HepG2 (cell line): ENCODE measurements around the gene SBNO1. TPM values are rescaled to one million over a fixed set of nuclear protein-coding genes. Genes with fewer than 3 reads are reported as not detected.

Source experiments
- ATAC-seq: fragments of 200-7000 bp; cut with Tn5 transposase; 3 replicates; pipeline ENCODE4 v1.9.1; 2020; ENCODE audit warnings: mild to moderate bottlenecking, moderate library complexity
- BruUV-seq: library from RNA; stranded (reverse); fragments of 400-500 nt; replicated peaks from 2 replicates; lab custom pipeline; 2021; lab: Mats Ljungman, UMichigan
- CTCF ChIA-PET: fragments of 300-600 bp; formaldehyde crosslinking; extraction: SDS; loops from one replicate; lab custom pipeline; 2021; ENCODE audit warnings: low total read pairs, inconsistent platforms, low intra/inter-chr PET ratio; lab: Yijun Ruan, JAX
- POLR2A ChIA-PET: fragments of 350-600 bp; sonication (Branson Sonifier 250); formaldehyde crosslinking; loops from one replicate; lab custom pipeline; 2020; ENCODE audit warnings: antibody characterized with exemption, inconsistent platforms; lab: Yijun Ruan, JAX
- DNase-seq: peaks from one replicate; pipeline ENCODE4 v3.0.0-alpha.2; 2015; ENCODE audit warnings: low spot score
- FAIRE-seq: peaks from 3 replicates; lab custom pipeline; 2011; peaks lifted over from hg19 to GRCh38; lab: Jason Lieb, UNC
- H2AFZ ChIP-seq: one replicate; pipeline ENCODE4 v1.6.1; 2011; ENCODE audit warnings: low read length, inconsistent platforms
- H3K27ac ChIP-seq: fragments of 300-600 bp; 3 replicates; pipeline ENCODE4 v1.8.0; 2011; ENCODE audit warnings: mixed run types, mild to moderate bottlenecking, mixed read lengths, low read length, inconsistent platforms; ENCODE audit not compliant: insufficient read depth; ENCODE audit errors: extremely low read length
- H3K27me3 ChIP-seq, 2 experiments: fragments of 200-600 bp in 1 of 2; 2 replicates in 1 of 2; 3 replicates in 1 of 2; pipeline versions ENCODE4 v1.6.0 to v1.8.0; 2011; ENCODE audit warnings: low read length in 2 of 2, mild to moderate bottlenecking in 2 of 2, moderate library complexity in 2 of 2, inconsistent platforms in 1 of 2; ENCODE audit not compliant: insufficient read depth in 2 of 2, control insufficient read depth in 1 of 2
- H3K36me3 ChIP-seq, 2 experiments: fragments of 200-600 bp in 1 of 2; replicated peaks in 1 of 2; 2 replicates in 1 of 2; 3 replicates in 1 of 2; pipeline versions ENCODE4 v1.5.1 to v1.8.0; 2011; ENCODE audit warnings: low read length in 2 of 2, inconsistent platforms in 1 of 2; ENCODE audit not compliant: insufficient read depth in 2 of 2, control insufficient read depth in 1 of 2
- H3K4me1 ChIP-seq: 2 replicates; pipeline ENCODE4 v1.5.1; 2012; ENCODE audit warnings: low read length, inconsistent platforms; ENCODE audit not compliant: insufficient read depth
- H3K4me2 ChIP-seq: 2 replicates; pipeline ENCODE4 v1.6.0; 2011; ENCODE audit warnings: low read depth, low read length, inconsistent platforms
- H3K4me3 ChIP-seq, 3 experiments: fragments of 200-600 bp in 1 of 3; sonication (generic), shearing (Covaris generic) in 1 of 3; replicated peaks in 1 of 3; 2 replicates each; pipeline ENCODE4 v1.5.1; 2011 to 2016; ENCODE audit warnings: low read length in 3 of 3, inconsistent platforms in 2 of 3, low read depth in 2 of 3, mild to moderate bottlenecking in 2 of 3, control low read depth in 1 of 3, mixed read lengths in 1 of 3; ENCODE audit not compliant: insufficient read depth in 1 of 3
- H3K79me2 ChIP-seq: one replicate; pipeline ENCODE4 v1.6.1; 2011; ENCODE audit warnings: low read length, inconsistent platforms; ENCODE audit not compliant: insufficient read depth
- H3K9ac ChIP-seq: 2 replicates; pipeline ENCODE4 v1.6.0; 2011; ENCODE audit warnings: mild to moderate bottlenecking, low read depth, low read length, inconsistent platforms; ENCODE audit not compliant: insufficient read depth
- H3K9me3 ChIP-seq: 2 replicates; pipeline ENCODE4 v1.5.1; 2012; ENCODE audit warnings: mild to moderate bottlenecking, low read length
- H4K20me1 ChIP-seq: 2 replicates; pipeline ENCODE4 v1.6.0; 2011; ENCODE audit warnings: inconsistent platforms, mild to moderate bottlenecking, low read length, moderate library complexity; ENCODE audit not compliant: insufficient read depth
- AKAP8 ChIP-seq: sonication (generic); formaldehyde crosslinking; IDR thresholded peaks from 2 replicates; pipeline ENCODE4 v1.5.1; 2020; ENCODE audit warnings: mild to moderate bottlenecking, missing genetic modification reagents
- CBFB ChIP-seq: sonication (generic); formaldehyde crosslinking; IDR thresholded peaks from 2 replicates; pipeline ENCODE4 v1.4.0; 2020; ENCODE audit warnings: missing genetic modification reagents
- GRHL1 ChIP-seq: sonication (generic); formaldehyde crosslinking; conservative IDR thresholded peaks from 2 replicates; pipeline ENCODE4 v1.8.0; 2022; ENCODE audit warnings: missing genetic modification reagents
- KDM2A ChIP-seq: sonication (generic); formaldehyde crosslinking; IDR thresholded peaks from 2 replicates; pipeline ENCODE4 v1.4.0; 2020; ENCODE audit warnings: low read depth, missing genetic modification reagents, borderline replicate concordance
- KDM4B ChIP-seq: sonication (generic); formaldehyde crosslinking; IDR thresholded peaks from 2 replicates; pipeline ENCODE4 v1.4.0; 2020; ENCODE audit warnings: missing genetic modification reagents
- KLF11 ChIP-seq: IDR thresholded peaks from 2 replicates; pipeline ENCODE4 v1.6.1; 2016; ENCODE audit warnings: missing compliant biosample characterization
- MATR3 ChIP-seq: sonication (generic); formaldehyde crosslinking; IDR thresholded peaks from 2 replicates; pipeline ENCODE4 v1.4.0; 2020; ENCODE audit warnings: missing genetic modification reagents
- PHF20 ChIP-seq: sonication (generic); formaldehyde crosslinking; IDR thresholded peaks from 2 replicates; pipeline ENCODE4 v1.5.0; 2020; ENCODE audit warnings: mild to moderate bottlenecking, missing genetic modification reagents
- PLSCR1 ChIP-seq: sonication (generic); formaldehyde crosslinking; IDR thresholded peaks from 2 replicates; pipeline ENCODE4 v1.5.0; 2020; ENCODE audit warnings: missing genetic modification reagents, mild to moderate bottlenecking, borderline replicate concordance
- SCMH1 ChIP-seq: sonication (generic); formaldehyde crosslinking; IDR thresholded peaks from 2 replicates; pipeline ENCODE4 v1.9.0; 2021; ENCODE audit warnings: missing genetic modification reagents, mild to moderate bottlenecking, borderline replicate concordance
- SIN3A ChIP-seq: IDR thresholded peaks from 2 replicates; pipeline ENCODE4 v1.6.1; 2011; ENCODE audit warnings: low read depth, mild to moderate bottlenecking, control low read depth, low read length, borderline replicate concordance
- SMAD3 ChIP-seq: sonication (generic); formaldehyde crosslinking; IDR thresholded peaks from 2 replicates; pipeline ENCODE4 v1.4.0; 2020; ENCODE audit warnings: missing genetic modification reagents
- TEAD3 ChIP-seq: optimal IDR thresholded peaks from 2 replicates; pipeline ENCODE3; 2016; ENCODE audit warnings: borderline replicate concordance
- U2AF2 ChIP-seq: fragments of 200-400 bp; formaldehyde crosslinking; IDR thresholded peaks from 2 replicates; pipeline ENCODE4 v1.6.1; 2017; ENCODE audit warnings: low read depth, mild to moderate bottlenecking, low read length
- ZBED4 ChIP-seq: sonication (generic); formaldehyde crosslinking; IDR thresholded peaks from 2 replicates; pipeline ENCODE4 v1.4.0; 2020; ENCODE audit warnings: missing genetic modification reagents, borderline replicate concordance
- ZMYM4 ChIP-seq: sonication (generic); formaldehyde crosslinking; IDR thresholded peaks from 2 replicates; pipeline ENCODE4 v1.8.1; 2023; ENCODE audit warnings: mild to moderate bottlenecking, missing genetic modification reagents
- ZNF205 ChIP-seq: IDR thresholded peaks from 2 replicates; pipeline ENCODE4 v1.6.1; 2018; ENCODE audit warnings: missing biosample characterization, missing genetic modification reagents
- ZNF225 ChIP-seq: sonication (generic); formaldehyde crosslinking; IDR thresholded peaks from 2 replicates; pipeline ENCODE4 v1.4.0; 2020; ENCODE audit warnings: mild to moderate bottlenecking, missing genetic modification reagents
- ZSCAN29 ChIP-seq: sonication (generic); formaldehyde crosslinking; conservative IDR thresholded peaks from 2 replicates; pipeline ENCODE4 v1.4.0; 2020; ENCODE audit warnings: mild to moderate bottlenecking, missing genetic modification reagents
- WGBS: methylation state at CpG from one replicate; pipeline ENCODE4 v1.1.6; 2017; ENCODE audit warnings: low lambda C conversion rate; 5-methylcytosine and 5-hydroxymethylcytosine counted together
- in situ Hi-C: cut with HindIII; loops from 2 replicates; pipeline ENCODE4 v1.10.0; 2017; ENCODE audit warnings: low pct_unique_long_range_greater_than_20kb; ENCODE audit not compliant: extremely low pct_ligation_motif_present
- intact Hi-C: fragments of 100-400 bp; cut with micrococcal nuclease; formaldehyde crosslinking; loops from one replicate; pipeline ENCODE4 v1.10.0; 2022; ENCODE audit not compliant: unreplicated experiment
- polyA plus RNA-seq, 8 experiments: library from polyadenylated mRNA; depleted of rRNA in 3 of 8; stranded (reverse) in 7 of 8; unstranded in 1 of 8; fragments of >200 nt; fragmentation: Illumina TruSeq in 4 of 8; extraction: Trizol in 4 of 8; gene quantifications; 2 replicates each; pipeline versions ENCODE4 v1.2.1 to v1.2.3, GENCODE V29; 2011 to 2016; ENCODE audit warnings: low read depth in 4 of 8, missing spikeins in 1 of 8, mixed read lengths in 1 of 8; ENCODE audit not compliant: insufficient read depth in 1 of 8
- total RNA-seq, 5 experiments: library from RNA; depleted of rRNA; stranded (reverse); fragments of >200 nt; fragmentation: Illumina TruSeq; extraction: Trizol; gene quantifications; 2 replicates each; pipeline ENCODE4 v1.2.3, GENCODE V29; 2016; ENCODE audit warnings: low read depth in 1 of 5
- TF ChIP-seq, protein P1 (sequence below): sonication (generic); formaldehyde crosslinking; IDR thresholded peaks from 2 replicates; pipeline ENCODE4 v1.8.1; 2023; ENCODE audit warnings: mild to moderate bottlenecking, moderate library complexity, missing genetic modification reagents

SBNO1 gene
- total and polyA plus RNA-seq, 2 of the 13 experiments (the other 11 are each of a cell fraction or from before 2014, with no cell fraction given): 10.9 to 40.2 TPM

GRCh38 chr12:123336530-123336929 lies 28.1 kb downstream of the SBNO1 start:
- ChIA-PET CTCF (no interaction called here), POLR2A (no interaction called here)
- H3K27ac ChIP-seq: no peak overlapping the region
- intact Hi-C loops (no loop called here), in situ Hi-C loops (no loop called here)
- H3K27me3 ChIP-seq: no peaks in the 10 kb centered on the region
- ATAC-seq (no peak), FAIRE-seq (no peak), DNase-seq (no peak)
- no peaks in the 10 kb centered on the region for H3K79me2 ChIP-seq
- no peaks in the 10 kb centered on the region for H3K9me3 ChIP-seq
- H3K4me1 ChIP-seq: no peaks in the 10 kb centered on the region
- H3K4me3 ChIP-seq: no peak overlapping the region
- H3K9ac ChIP-seq: no peak overlapping the region
- WGBS: 95% methylated on average over 8 of the region's 8 CpGs
- TF ChIP-seq ZMYM4 (CRISPR knock-in tag) (no peak), U2AF2 (no peak), SMAD3 (CRISPR knock-in tag) (no peak), PLSCR1 (CRISPR knock-in tag) (no peak), ZSCAN29 (CRISPR knock-in tag) (no peak), TEAD3 (no peak), ZNF225 (no peak), AKAP8 (CRISPR knock-in tag) (no peak), MATR3 (CRISPR knock-in tag) (no peak), ZNF205 (CRISPR knock-in tag) (no peak), SCMH1 (CRISPR knock-in tag) (no peak), ZBED4 (CRISPR knock-in tag) (no peak), CBFB (no peak), KDM2A (CRISPR knock-in tag) (no peak), GRHL1 (CRISPR knock-in tag) (no peak), SIN3A (no peak), KLF11 (CRISPR knock-in tag) (no peak), PHF20 (CRISPR knock-in tag) (no peak), KDM4B (CRISPR knock-in tag) (no peak)
- TF ChIP-seq, protein P1, sequence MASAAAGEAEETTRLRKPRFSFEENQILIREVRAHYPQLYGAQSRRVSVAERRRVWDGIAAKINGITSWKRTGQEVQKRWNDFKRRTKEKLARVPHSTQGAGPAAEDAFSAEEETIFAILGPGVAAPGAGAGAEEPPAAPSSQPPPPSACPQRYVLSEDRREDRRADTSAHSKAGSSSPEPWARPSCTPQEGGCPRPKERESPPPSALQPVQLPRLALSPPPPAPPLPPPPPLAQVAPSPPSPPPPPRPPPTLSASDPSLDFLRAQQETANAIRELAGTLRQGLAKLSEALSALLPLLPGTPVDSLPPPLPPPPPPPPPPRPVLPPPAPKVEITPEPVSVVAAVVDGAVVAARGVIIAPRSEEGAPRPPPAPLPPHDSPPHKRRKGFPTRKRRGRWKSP (CRISPR knock-in tag): no peak
- peaks cover 19 to 69% of the 10 kb centered on the region in 2 experiments for H3K36me3 ChIP-seq
- H4K20me1 ChIP-seq: no peaks in the 10 kb centered on the region
- no peak overlapping the region for H2AFZ ChIP-seq
- H3K4me2 ChIP-seq: no peak overlapping the region
- BruUV-seq: no TSS peak
